GM18526 (cell line): ENCODE measurements around the gene ERC1.

Source experiments
- POLR2A ChIP-seq: IDR thresholded peaks from 3 replicates; pipeline ENCODE4 v1.6.1; 2011; ENCODE audit not compliant: insufficient read length; ENCODE audit errors: extremely low read depth

ERC1 gene

DNA sequence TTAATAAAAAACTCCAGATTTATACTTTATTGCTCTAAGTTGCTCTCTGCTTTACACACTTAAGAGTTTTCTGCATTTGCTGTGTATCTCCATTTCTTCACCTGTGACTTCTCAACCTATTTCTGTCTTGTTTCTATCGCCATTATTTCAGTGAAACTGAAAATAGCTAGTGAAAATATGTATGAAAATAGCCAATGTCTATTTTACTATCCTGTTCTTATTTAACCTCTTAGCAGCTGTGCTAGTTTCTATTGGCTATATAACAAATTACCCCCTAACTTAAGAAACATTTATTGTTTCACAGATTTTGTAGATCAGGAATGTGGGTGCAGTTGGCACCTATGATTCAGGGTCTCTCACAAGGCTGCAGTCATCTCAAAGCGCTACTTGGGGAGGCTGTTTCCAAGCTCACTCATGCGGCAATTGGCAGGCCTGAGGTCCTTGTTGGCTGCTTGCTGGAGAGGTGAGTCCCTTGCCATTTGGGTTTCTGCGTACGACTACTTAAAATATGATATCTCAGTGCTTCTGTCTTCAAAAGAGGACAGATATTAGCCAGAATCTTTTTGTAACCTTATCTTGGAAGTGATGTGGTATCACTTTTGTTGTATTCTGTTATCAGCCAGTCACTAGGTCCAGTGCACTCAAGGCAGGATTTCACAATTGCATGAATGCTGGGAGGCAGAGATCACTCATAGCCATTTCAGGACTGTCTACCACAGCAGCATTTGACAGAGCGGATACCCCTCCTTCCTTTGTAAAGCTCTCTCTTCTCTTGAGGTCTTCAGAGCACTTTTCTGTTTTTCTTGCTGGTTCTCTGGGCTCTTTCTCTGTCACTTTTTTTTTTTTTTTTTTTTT lies 7.2 kb downstream of the ERC1 start:
- TF ChIP-seq POLR2A = no peak

DNA sequence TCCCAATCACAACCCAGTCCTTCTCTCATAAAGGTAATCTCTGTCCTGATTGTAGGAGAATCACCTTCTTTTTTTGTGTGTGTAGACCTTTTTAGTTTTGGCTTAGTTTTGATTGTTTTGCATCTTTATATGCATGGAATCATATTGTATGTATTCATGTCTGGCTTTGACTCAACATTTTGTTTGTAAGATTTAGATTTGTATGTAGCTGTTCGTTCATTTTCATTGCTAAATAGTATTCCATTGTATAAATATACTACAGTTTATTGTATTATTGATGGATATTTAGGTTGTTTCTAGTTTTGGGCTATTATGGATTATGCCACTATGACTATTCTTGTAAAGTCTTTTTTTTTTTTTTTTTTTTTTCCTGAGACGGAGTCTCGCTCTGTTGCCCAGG lies 10.5 kb downstream of the ERC1 start:
- no peak for TF ChIP-seq POLR2A

DNA sequence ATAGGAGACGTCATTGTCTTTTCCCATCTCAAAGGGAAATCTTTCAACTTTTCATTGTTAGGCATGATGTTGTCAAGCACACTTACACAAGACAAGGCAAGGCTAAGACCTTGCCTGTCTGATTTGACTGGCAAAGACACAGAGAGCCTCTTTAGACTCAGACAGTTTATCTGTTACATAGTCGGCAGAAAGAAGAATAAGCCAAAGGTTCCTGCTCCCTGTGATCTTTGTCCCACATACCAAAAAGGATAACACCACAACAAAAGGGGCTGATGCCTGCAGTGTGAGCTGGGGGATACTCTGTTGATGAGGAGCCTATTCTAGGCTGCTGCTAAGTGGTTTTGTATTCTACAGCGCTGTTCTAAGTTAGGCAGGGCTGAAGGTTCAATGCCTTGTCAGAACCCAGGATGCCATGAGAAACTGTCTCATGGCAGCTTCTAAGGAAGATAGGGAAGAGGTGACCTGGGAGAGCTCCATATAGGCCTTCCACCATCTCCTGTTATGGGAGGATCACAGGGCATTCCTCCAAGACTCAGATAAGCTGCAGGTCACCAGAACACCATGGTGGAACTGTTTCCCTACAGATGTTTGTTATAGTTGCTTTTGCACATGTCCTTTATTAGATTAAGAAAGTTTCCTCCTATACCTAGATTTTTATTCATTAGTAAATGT lies 12.7 kb downstream of the ERC1 start:
- no peak for TF ChIP-seq POLR2A

DNA sequence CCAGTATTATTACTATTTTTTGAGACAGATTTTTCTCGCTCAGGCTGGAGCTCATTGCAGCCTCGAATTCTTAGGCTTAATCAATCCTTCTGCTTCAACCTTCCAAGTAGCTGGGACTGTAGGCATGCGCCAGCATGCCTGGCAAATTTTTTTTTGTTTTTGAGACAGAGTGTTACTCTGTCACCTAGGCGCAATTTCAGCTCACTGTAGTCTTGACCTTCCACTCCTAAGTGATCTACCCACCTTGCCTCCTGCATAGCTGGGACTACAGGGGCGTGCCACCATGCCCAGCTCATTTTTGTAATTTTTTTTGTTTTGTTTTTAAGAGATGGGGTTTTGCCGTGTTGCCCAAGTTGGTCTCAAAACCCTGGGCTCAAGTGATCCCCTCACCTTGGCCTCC lies 15.2 kb downstream of the ERC1 start:
- TF ChIP-seq POLR2A = no peak

DNA sequence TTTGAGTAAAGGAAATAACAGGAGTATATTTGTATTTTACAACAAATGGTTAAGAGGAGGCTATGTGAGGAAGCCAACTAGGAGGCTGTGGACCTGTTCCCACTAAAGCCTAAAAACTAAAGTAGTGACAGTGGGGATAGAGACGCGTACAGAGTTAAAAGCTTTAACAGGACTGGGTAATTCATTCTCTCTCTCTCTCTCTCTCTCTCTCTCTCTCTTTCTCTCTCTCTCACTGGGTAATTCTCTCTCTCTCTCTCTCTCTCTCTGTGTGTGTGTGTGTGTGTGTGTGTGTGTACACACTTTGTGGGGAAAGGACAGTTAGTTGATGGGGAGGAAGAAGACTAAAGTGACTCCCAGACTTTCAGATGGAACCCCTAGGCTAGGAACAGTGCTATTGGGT lies 16.3 kb downstream of the ERC1 start:
- no peak for TF ChIP-seq POLR2A

DNA sequence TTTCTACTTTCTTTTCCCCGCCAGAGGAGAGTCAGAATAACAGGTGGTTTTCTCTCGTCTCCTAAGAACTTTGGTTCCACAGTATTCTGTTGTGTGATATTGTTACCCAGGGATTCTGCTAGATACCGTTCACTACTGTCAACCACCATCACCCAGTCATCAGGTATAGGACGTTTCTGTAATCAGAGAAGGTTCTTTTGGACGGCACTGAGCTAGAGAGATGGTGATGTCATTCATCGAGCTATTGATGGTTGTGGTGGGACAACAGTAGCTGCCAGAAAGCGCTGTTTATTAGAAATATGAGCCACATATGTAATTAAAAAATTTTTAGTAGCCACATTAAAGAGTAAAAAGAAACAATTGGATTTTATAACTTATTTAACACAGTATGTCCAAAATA lies 17.0 kb downstream of the ERC1 start:
- TF ChIP-seq POLR2A = no peak

DNA sequence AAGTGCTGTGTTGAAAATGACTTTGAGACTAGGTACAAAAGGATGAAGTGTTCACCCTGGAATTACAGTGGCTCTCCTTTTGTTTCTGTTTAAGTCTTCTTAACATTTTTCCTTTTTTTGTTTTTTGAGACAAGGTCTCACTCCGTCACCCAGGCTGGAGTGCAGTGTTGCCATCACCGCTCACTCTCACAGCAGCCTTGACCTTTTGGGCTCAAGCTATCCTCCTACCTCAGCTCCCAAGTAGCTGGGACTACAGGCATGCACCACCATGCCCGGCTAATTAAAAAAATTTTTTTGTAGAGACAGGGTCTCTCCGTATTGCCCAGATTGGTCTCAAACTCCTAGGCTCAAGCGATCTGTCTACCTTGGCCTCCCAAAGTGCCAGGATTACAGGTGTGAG lies 20.1 kb downstream of the ERC1 start:
- TF ChIP-seq POLR2A = no peak

DNA sequence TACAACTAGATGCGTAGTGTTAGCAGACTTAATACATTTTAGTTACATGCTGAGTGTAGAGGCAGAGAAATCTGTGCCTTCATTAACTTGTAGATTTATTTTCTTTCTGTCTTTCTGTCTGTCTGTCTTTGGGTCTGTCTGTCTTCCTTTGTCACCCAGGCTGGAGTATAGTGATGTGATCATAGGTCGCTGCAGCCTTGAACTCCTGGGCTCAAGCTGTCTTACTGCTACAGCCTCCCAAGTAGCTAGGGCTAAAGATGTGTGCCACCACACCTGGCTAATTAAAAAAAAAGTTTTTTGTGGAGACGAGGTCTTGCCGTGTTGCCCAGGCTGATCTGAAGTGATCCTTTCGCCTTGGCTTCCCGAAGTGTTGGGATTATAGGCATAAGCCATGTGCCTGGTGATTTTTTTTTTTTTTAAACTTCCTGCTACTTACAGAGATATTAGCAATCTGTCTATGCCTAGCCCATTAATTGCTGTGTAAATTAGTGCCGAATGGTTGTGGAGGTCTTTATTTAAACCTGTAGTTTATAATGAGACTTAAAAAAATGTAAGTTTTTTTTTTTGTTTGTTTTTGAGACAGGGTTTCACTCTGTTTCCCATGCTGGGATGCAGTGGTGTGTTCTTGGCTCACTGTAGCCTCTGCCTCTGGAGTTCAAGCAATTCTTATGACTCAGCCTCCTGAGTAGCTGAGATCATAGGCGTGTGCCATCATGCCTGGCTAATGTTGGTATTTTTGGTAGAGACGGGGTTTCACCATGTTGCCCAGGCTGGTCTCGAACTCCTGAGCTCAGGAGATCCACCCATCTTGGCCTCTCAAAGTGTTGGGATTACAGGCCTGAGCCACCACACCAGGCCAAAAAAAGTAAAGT lies 22.8 kb downstream of the ERC1 start:
- TF ChIP-seq POLR2A = no peak

DNA sequence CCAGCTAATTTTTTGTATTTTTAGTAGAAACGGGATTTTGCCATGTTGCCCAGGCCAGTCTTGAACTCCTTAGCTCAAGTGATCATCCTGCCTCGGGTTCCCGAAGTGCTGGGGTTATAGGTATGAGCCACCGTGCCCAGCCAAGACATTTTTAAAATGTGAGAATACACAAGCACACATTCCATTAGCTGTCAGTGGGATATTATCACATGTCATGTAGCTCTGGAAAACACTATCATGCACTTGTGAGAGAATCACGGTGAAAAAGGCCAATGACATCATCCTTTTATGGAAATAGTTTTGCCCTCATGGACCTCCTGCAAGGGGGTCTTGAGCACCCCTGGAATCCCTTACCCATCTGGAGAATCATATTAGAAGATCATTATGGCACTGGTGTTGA lies 28.3 kb downstream of the ERC1 start:
- no peak for TF ChIP-seq POLR2A

DNA sequence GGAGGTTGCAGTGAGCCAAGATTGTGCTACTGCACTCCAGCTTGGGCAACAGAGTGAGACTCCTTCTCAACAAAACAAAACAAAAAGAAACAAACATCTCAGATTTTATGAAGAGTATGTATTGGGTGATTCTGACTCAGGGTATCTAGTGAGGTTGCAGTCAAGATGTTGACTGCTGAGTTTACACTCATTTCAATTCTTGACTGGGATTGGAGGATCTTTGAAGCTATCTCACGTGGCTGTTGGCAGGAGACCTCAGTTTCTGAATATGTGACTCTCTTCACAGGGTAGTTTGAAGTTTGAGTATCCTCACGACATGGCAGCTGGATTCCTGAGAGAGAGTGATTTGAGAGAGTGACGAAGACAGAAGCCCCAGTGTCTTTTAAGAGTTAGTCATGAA lies 29.4 kb downstream of the ERC1 start:
- no peak for TF ChIP-seq POLR2A

DNA sequence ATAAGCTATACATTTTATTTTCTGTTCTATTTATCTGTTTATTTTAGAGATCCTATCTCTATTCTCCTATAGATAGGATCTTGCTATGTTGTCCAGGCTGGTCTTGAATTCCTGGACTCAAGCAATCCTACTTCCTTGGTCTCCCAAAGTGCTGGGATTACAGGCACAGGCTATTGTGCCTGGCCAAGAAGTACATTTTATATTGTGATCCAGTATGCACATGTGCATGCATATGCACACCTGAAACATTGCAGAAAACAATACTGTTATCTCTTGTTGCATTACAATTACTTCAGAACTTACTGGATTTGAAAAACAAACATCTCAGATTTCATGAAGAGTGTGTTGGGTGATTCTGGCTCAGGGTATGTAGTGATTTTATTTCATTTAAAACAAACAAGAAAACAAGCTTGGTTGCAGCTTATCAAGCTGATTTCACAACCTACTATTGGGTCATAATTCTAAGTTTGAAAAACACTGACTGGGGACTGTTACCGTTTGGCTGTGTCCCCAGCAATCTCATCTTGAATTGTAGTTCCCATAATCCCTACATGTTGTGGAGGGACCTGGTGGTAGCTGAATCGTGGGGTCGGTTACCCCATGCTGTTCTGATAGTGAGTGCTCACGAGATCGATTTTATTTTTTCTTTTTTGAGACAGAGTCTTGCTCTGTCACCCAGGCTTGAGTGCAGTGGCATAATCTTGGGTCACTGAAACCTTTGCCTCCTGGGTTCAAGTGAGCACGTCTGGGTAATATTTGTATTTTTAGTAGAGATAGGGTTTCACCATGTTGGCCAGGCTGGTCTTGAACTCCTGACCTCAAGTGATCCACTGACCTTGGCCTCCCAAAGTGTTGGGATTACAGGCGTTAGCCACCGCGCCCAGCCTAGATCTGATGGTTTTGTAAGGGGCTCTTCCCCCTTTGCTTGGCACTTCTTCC lies 31.3 kb downstream of the ERC1 start:
- no peak for TF ChIP-seq POLR2A

DNA sequence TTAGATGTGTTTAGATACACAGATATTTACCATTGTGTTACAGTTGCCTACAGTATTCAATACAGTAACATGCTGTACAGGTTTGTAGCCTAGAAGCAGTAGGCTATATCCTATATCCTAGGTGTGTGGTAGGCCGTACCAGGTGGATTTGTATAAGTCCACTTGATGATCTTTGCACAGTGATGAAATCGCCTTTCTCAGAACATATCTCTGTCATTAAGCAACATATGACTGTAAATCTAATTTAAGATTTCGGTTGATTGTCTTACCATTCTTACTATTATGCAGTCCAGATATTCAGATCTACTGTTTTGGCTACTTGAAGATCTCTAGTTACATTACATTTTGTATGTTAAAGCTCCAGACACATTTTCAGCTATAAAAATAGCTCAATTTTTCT lies 39.8 kb downstream of the ERC1 start:
- TF ChIP-seq POLR2A = no peak

DNA sequence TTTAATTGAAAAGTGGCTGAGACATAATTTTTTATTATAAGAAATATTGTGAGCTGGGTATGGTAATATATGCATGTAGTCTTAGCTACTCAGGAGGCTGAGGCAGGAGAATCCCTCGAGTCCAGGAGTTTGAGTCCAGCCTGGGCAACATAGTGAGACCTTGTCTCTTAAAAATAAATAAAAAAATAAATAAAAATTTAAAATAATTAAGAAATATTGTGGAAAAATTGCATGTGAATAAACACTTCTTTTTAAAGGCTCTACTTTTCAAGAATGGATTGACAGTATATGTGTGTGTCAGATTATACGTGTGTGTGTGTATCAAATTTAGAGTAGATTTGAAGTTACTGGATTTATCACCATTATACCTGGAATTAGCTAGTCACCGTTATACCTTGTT lies 43.2 kb downstream of the ERC1 start:
- no peak for TF ChIP-seq POLR2A

DNA sequence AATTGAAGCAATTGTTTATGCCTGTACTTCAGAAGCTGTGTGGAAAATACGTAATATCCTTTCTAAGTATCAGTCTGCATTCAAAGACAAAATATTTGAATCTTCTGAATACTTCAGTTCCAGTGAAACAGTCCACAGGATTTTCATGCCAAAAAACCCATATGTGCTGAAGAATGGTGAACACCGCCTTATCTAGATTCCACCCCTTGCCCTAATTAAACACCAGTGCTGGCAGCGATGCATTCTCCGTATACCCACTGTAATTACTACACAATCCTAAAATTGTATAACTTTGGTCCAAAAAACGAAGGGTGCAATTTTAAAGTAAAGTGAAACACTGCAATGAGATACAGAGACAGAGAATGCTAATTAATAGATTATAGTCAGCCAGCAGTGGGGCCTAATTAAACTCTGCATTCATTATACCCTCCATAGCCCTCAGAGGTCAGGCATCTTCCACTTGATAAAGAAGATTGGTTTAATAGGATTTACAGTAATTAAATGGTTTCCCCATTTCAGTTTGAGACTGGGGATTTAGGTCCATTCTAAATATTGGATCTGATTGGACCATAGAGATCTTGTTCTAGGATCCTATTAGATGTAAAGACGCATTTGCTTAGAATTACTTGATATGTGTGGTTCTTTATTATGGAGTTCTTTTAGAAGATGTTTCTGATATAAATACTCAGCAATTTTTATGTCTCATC lies 43.9 kb downstream of the ERC1 start:
- no peak for TF ChIP-seq POLR2A
